Measurements from ENCODE around the gene FAM107B. TPM values are rescaled to one million over a fixed set of nuclear protein-coding genes. Genes with fewer than 3 reads are reported as not detected.

The FAM107B gene
- total and polyA plus RNA-seq, 2 donors (not counting 3 experiments of a cell fraction or from before 2014, with no cell fraction given): 39.2 to 176 TPM

- intact Hi-C loops (cut with micrococcal nuclease) (no loop called here), dilution Hi-C loops (cut with MboI; ENCODE audit: extremely low pct_ligation_motif_present, low sequenced_read_pairs) (no loop called here)
- no peaks in the 10 kb centered on the region for H3K9me3 ChIP-seq (replicated peaks; ENCODE audit: control insufficient read depth, insufficient read depth, low read length)
- H3K4me1 ChIP-seq (ENCODE audit: control insufficient read depth, extremely low read depth, insufficient read depth, low read length): peaks cover 12% of the 10 kb centered on the region
- DNase-seq (ENCODE audit: low read depth, low spot score) (no peak), FAIRE-seq (no peak)
- no peak overlapping the region for H2AFZ ChIP-seq (ENCODE audit: low read depth, low read length)
- H3K4me2 ChIP-seq (ENCODE audit: insufficient read depth, low read length): no peak overlapping the region
- no peak overlapping the region for H3K9ac ChIP-seq (replicated peaks; ENCODE audit: extremely low read depth, insufficient read depth, low read length)
- no peaks in the 10 kb centered on the region for H4K20me1 ChIP-seq (replicated peaks; ENCODE audit: control insufficient read depth, extremely low read depth, insufficient read depth, low read length)
- no peak overlapping the region for H3K27ac ChIP-seq (ENCODE audit: insufficient read depth, low read depth, low read length)
- ChIA-PET POLR2A (interaction anchor here (0.7 kb wide), 1 partner anchor 238 kb away, joined by 4 read pairs; no protein-coding TSS in a partner anchor), CTCF (no interaction called here)
- BruUV-seq (replicated peaks): no TSS peak
- TF ChIP-seq POLR2A (IDR thresholded peaks at IDR 0.05; ENCODE audit: low read depth, low read length): no peak
- TF ChIP-seq POLR2AphosphoS5 (IDR thresholded peaks at IDR 0.05; ENCODE audit: insufficient read depth, low read depth, low read length): no peak
- TF ChIP-seq JUN (IDR thresholded peaks at IDR 0.05; ENCODE audit: borderline replicate concordance, insufficient read depth, insufficient read length, low read depth): no peak
- no peak for TF ChIP-seq GATA2 (IDR thresholded peaks at IDR 0.05; ENCODE audit: insufficient read depth, insufficient read length, low read depth, low read length)
- TF ChIP-seq, protein P1, sequence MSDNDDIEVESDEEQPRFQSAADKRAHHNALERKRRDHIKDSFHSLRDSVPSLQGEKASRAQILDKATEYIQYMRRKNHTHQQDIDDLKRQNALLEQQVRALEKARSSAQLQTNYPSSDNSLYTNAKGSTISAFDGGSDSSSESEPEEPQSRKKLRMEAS (IDR thresholded peaks at IDR 0.05; ENCODE audit: insufficient read depth, insufficient read length): no peak
- TF ChIP-seq, protein P2, sequence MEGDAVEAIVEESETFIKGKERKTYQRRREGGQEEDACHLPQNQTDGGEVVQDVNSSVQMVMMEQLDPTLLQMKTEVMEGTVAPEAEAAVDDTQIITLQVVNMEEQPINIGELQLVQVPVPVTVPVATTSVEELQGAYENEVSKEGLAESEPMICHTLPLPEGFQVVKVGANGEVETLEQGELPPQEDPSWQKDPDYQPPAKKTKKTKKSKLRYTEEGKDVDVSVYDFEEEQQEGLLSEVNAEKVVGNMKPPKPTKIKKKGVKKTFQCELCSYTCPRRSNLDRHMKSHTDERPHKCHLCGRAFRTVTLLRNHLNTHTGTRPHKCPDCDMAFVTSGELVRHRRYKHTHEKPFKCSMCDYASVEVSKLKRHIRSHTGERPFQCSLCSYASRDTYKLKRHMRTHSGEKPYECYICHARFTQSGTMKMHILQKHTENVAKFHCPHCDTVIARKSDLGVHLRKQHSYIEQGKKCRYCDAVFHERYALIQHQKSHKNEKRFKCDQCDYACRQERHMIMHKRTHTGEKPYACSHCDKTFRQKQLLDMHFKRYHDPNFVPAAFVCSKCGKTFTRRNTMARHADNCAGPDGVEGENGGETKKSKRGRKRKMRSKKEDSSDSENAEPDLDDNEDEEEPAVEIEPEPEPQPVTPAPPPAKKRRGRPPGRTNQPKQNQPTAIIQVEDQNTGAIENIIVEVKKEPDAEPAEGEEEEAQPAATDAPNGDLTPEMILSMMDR (IDR thresholded peaks at IDR 0.05; ENCODE audit: extremely low read depth in 1 of 2, insufficient read depth in 1 of 2, low read depth in 1 of 2, low read length in 2 of 2): no peak
- TF ChIP-seq FOS (IDR thresholded peaks at IDR 0.05; ENCODE audit: borderline replicate concordance, insufficient read depth, low read length): no peak
- TF ChIP-seq EZH2 (IDR thresholded peaks at IDR 0.05; ENCODE audit: borderline replicate concordance, low read depth, low read length, severe bottlenecking): no peak
- TF ChIP-seq MYC (IDR thresholded peaks at IDR 0.05; ENCODE audit: low read depth, low read length): no peak
- no peaks in the 10 kb centered on the region for H3K79me2 ChIP-seq (ENCODE audit: control insufficient read depth, insufficient read depth, low read length)
- H3K36me3 ChIP-seq (ENCODE audit: control insufficient read depth in 2 of 2, extremely low read depth in 1 of 2, insufficient read depth in 2 of 2, low read length in 2 of 2): no peaks in the 10 kb centered on the region
- no peaks in the 10 kb centered on the region for H3K9me1 ChIP-seq (replicated peaks; ENCODE audit: control insufficient read depth, extremely low read depth, insufficient read depth, low read length)
- H3K27me3 ChIP-seq (ENCODE audit: control insufficient read depth in 2 of 2, insufficient read depth in 2 of 2, low read length in 2 of 2): no peaks in the 10 kb centered on the region
- H3K4me3 ChIP-seq (replicated peaks in 1 of 3; ENCODE audit: insufficient read depth in 1 of 3, low read depth in 1 of 3, low read length in 3 of 3): no peak overlapping the region
Measured at GRCh38 chr10:14815681-14816080, 41.0 kb upstream of the FAM107B start.

Data from endothelial cell of umbilical vein (primary cell).